Brain microvascular endothelial cell (primary cell): ENCODE measurements around the gene AGPAT2.

Source experiments
- DNase-seq: peaks from one replicate; pipeline ENCODE4 v3.0.0-alpha.2; 2020
- H3K27ac ChIP-seq: fragments of 250-450 bp; sonication (Bioruptor Pico); 2 replicates; pipeline ENCODE4 v1.5.1; 2020; ENCODE audit warnings: mild to moderate bottlenecking, moderate library complexity
- H3K27me3 ChIP-seq: fragments of 250-450 bp; sonication (Bioruptor Pico); replicated peaks from 2 replicates; pipeline ENCODE4 v1.5.1; 2020; ENCODE audit warnings: mild to moderate bottlenecking
- H3K36me3 ChIP-seq: fragments of 250-450 bp; sonication (Bioruptor Pico); replicated peaks from 2 replicates; pipeline ENCODE4 v1.5.1; 2020; ENCODE audit warnings: mild to moderate bottlenecking
- H3K4me3 ChIP-seq: 2 replicates; pipeline ENCODE4 v1.5.1; 2011; ENCODE audit warnings: low read depth, mild to moderate bottlenecking, control low read depth, low read length, moderate library complexity
- in situ Hi-C: cut with HindIII; loops from 2 replicates; pipeline ENCODE4 v1.10.0; 2017; ENCODE audit warnings: low sequenced_read_pairs, low pct_ligation_motif_present
- TF ChIP-seq, protein P1 (sequence below): IDR thresholded peaks from 2 replicates; pipeline ENCODE4 v1.5.1; 2011; ENCODE audit warnings: low read depth, mild to moderate bottlenecking, moderate library complexity, low read length, control low read depth, inconsistent platforms; ENCODE audit errors: missing control alignments

The AGPAT2 gene

GRCh38 chr9:136693135-136693489, 5.9 kb upstream of the AGPAT2 start:
- Histone ChIP-seq H3K27me3 (peaks cover 2% of the 10 kb centered on the region), H3K27ac (no peak overlapping the region), H3K4me3 (no peak overlapping the region), H3K36me3 (no peaks in the 10 kb centered on the region)
- TF ChIP-seq, protein P1, sequence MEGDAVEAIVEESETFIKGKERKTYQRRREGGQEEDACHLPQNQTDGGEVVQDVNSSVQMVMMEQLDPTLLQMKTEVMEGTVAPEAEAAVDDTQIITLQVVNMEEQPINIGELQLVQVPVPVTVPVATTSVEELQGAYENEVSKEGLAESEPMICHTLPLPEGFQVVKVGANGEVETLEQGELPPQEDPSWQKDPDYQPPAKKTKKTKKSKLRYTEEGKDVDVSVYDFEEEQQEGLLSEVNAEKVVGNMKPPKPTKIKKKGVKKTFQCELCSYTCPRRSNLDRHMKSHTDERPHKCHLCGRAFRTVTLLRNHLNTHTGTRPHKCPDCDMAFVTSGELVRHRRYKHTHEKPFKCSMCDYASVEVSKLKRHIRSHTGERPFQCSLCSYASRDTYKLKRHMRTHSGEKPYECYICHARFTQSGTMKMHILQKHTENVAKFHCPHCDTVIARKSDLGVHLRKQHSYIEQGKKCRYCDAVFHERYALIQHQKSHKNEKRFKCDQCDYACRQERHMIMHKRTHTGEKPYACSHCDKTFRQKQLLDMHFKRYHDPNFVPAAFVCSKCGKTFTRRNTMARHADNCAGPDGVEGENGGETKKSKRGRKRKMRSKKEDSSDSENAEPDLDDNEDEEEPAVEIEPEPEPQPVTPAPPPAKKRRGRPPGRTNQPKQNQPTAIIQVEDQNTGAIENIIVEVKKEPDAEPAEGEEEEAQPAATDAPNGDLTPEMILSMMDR: no peak
- in situ Hi-C loops: no loop called here
- DNase-seq: no peak

DNA sequence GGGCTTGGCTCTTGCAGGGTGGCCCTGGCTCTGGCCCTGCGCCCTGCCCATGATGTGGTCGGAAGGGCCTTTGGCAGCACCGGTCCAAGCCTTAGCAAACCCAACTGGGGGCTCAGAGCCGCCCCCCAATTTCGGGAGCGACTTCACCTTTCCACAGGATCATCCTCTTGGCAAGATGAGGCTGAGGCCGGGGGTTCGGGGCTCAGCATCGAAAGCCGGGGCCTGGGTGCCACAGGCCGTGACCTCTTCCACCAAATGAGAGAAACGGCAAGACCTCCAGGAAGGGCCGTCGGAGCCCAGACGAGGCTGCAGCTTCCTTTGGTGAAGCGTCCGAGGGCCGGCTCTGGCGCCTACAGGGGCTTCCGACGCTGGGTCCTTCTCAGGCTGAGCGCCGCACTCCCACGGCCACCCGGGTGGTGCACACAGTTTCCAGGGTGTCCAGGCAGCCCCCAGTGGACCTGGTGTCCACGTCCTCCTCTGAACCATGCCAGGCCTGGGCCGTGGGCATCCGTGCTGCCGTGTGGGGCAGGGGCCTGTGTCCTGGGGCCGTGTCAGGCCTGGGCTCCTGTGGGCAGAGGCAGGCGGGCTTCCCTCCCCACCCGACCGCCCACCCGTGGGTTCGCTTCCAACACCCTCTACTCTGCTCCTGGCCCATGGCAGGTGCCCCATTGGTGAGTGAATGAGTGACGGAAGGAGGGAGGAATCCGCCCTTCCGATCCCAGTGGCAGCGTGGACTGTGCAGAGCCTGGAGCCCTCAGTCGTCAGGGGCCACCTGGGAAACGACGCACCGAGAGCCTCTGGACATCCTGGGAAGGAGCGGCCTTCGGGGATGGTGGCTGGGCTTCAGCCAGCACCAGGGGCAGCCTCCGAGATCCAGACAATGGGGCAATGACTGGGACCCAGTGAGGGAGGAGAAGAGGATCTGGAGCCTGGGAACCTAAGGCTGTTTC, 5.2 kb upstream of the AGPAT2 start:
- H3K27me3 ChIP-seq: no peaks in the 10 kb centered on the region

GRCh38 chr9:136691316-136692184, 4.3 kb upstream of the AGPAT2 start:
- DNase-seq: no peak
- no peak overlapping the region for H3K27ac ChIP-seq
- H3K27me3 ChIP-seq: no peaks in the 10 kb centered on the region
- no peak overlapping the region for H3K4me3 ChIP-seq
- in situ Hi-C loops: no loop called here
- TF ChIP-seq, protein P1: no peak
- H3K36me3 ChIP-seq: no peaks in the 10 kb centered on the region

More for the DNA sequence above, 5.2 kb upstream of the AGPAT2 start:
- TF ChIP-seq, protein P1: no peak
- DNase-seq: no peak
- H3K27ac ChIP-seq: no peak overlapping the region
- no peaks in the 10 kb centered on the region for H3K36me3 ChIP-seq
- in situ Hi-C loops: no loop called here
- H3K4me3 ChIP-seq: no peak overlapping the region

GRCh38 chr9:136690806-136691261, 3.6 kb upstream of the AGPAT2 start:
- no peaks in the 10 kb centered on the region for H3K27me3 ChIP-seq
- TF ChIP-seq, protein P1: no peak
- in situ Hi-C loops: no loop called here
- H3K36me3 ChIP-seq: no peaks in the 10 kb centered on the region
- no peak overlapping the region for H3K27ac ChIP-seq
- no peak for DNase-seq
- no peak overlapping the region for H3K4me3 ChIP-seq

- Histone ChIP-seq H3K27ac (no peak overlapping the region), H3K27me3 (no peaks in the 10 kb centered on the region), H3K36me3 (no peaks in the 10 kb centered on the region), H3K4me3 (no peak overlapping the region)
- in situ Hi-C loops: no loop called here
- no peak for DNase-seq
- TF ChIP-seq, protein P1: no peak
These were observed 3.0 kb upstream of the AGPAT2 start for GRCh38 chr9:136690104-136690805.
